ENCODE data around the gene PREX1. TPM values are rescaled to one million over a fixed set of nuclear protein-coding genes. Genes with fewer than 3 reads are reported as not detected.

The PREX1 gene
- polyA plus RNA-seq, 1 donor (not counting 4 experiments of a cell fraction or from before 2014, with no cell fraction given), result 0.22 TPM

DNA sequence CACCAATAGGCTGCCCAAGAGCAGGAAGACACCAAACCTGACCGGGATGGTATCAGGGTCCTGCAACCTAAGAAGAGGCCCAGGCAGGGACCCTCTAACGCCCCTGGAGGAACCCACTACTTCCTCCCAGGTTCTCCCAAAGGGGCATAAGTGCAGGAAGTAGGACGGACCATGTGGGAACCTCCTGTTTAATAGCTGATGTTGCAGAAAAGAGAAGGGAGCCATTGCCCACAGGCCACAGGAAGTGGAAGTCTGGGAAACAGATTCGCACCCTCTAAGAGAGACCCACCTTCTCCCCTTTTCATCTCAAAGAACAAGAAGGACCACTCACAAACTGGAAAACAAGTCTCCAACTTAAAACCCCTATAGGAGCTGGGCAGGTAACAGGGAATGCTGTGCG, 18.1 kb downstream of the PREX1 start:
- Histone ChIP-seq H3K9ac (ENCODE audit: control insufficient read depth, extremely low read depth, insufficient read depth, low read length) (no peak overlapping the region), H3K36me3 (ENCODE audit: control insufficient read depth in 2 of 2, extremely low read depth in 1 of 2, insufficient read depth in 2 of 2, low read length in 2 of 2) (no peaks in the 10 kb centered on the region), H3K27me3 (ENCODE audit: control insufficient read depth, extremely low read depth, insufficient read depth, low read length) (peaks cover 6% of the 10 kb centered on the region), H4K20me1 (ENCODE audit: control insufficient read depth, extremely low read depth, insufficient read depth, low read length) (no peaks in the 10 kb centered on the region), H3K4me2 (ENCODE audit: control insufficient read depth, extremely low read depth, insufficient read depth, low read depth, low read length) (no peak overlapping the region), H3K4me1 (ENCODE audit: control insufficient read depth, extremely low read depth, insufficient read depth, low read length) (no peaks in the 10 kb centered on the region), H3K9me1 (ENCODE audit: control insufficient read depth, extremely low read depth, insufficient read depth, low read length) (no peaks in the 10 kb centered on the region), H2AFZ (ENCODE audit: control insufficient read depth, low read length) (no peak overlapping the region), H3K79me2 (ENCODE audit: control insufficient read depth, insufficient read depth, low read length) (no peaks in the 10 kb centered on the region), H3K4me3 (ENCODE audit: control insufficient read depth in 2 of 3, extremely low read depth in 1 of 3, insufficient read depth in 2 of 3, low read depth in 1 of 3, low read length in 3 of 3) (no peak overlapping the region), H3K9me3 (ENCODE audit: control insufficient read depth, low read depth, low read length) (peaks cover 4% of the 10 kb centered on the region), H3K27ac (ENCODE audit: control insufficient read depth, insufficient read depth, low read length) (no peak overlapping the region)
- dilution Hi-C loops (cut with MboI; ENCODE audit: extremely low pct_ligation_motif_present, low sequenced_read_pairs), result no loop called here
- no peak for TF ChIP-seq EZH2 (IDR thresholded peaks at IDR 0.05; ENCODE audit: low read length)
- no peak for TF ChIP-seq CTCF (optimal IDR thresholded peaks at IDR 0.05 in 1 of 3, IDR thresholded peaks at IDR 0.05 in 1 of 3, conservative IDR thresholded peaks at IDR 0.05 in 1 of 3; ENCODE audit: extremely low read depth in 1 of 3, insufficient read depth in 2 of 3, low read length in 3 of 3)
- DNase-seq (ENCODE audit: low read depth, low spot score), result no peak
- no peak for FAIRE-seq

DNA sequence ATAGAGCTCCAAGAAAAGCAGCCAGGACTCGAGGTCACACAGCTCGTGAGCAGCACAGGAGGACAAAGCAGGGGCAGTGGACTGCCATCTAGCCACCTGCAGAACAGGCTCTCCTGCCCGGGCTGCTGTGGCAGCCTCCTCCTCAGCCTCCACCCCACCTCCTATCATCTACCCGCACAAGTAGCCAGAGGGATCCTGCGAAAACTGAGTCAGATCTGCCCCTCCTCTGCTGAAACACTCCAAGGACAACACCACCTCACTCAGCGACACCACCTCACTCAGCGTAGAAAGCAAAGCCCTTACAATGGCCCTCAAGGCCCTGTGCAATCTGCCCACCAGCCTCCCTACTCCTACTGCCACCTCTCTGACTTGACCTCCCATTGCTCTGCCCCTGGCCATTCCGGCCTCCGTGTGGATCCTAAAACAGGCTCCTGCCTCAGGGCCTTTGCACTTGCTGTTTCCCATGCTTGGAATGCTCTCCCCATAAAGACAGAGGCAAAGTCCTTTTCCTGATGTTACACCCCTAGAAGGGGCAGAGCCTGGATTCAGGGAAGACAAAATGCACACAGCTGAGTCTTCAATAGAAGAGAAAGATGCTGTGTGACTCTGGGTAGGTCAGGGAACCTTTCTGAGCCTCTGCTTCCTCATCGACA, 19.3 kb downstream of the PREX1 start:
- dilution Hi-C loops (cut with MboI; ENCODE audit: extremely low pct_ligation_motif_present, low sequenced_read_pairs), result no loop called here
- Histone ChIP-seq H3K4me1 (ENCODE audit: control insufficient read depth, extremely low read depth, insufficient read depth, low read length) (no peaks in the 10 kb centered on the region), H3K36me3 (ENCODE audit: control insufficient read depth in 2 of 2, extremely low read depth in 1 of 2, insufficient read depth in 2 of 2, low read length in 2 of 2) (no peaks in the 10 kb centered on the region), H3K4me2 (ENCODE audit: control insufficient read depth, extremely low read depth, insufficient read depth, low read depth, low read length) (no peak overlapping the region), H3K27me3 (ENCODE audit: control insufficient read depth, extremely low read depth, insufficient read depth, low read length) (peaks cover 4% of the 10 kb centered on the region), H3K27ac (ENCODE audit: control insufficient read depth, insufficient read depth, low read length) (no peak overlapping the region), H3K4me3 (ENCODE audit: control insufficient read depth in 2 of 3, extremely low read depth in 1 of 3, insufficient read depth in 2 of 3, low read depth in 1 of 3, low read length in 3 of 3) (no peak overlapping the region), H4K20me1 (ENCODE audit: control insufficient read depth, extremely low read depth, insufficient read depth, low read length) (no peaks in the 10 kb centered on the region), H3K9ac (ENCODE audit: control insufficient read depth, extremely low read depth, insufficient read depth, low read length) (no peak overlapping the region), H3K9me3 (ENCODE audit: control insufficient read depth, low read depth, low read length) (peaks cover 4% of the 10 kb centered on the region), H3K79me2 (ENCODE audit: control insufficient read depth, insufficient read depth, low read length) (no peaks in the 10 kb centered on the region), H3K9me1 (ENCODE audit: control insufficient read depth, extremely low read depth, insufficient read depth, low read length) (no peaks in the 10 kb centered on the region), H2AFZ (ENCODE audit: control insufficient read depth, low read length) (no peak overlapping the region)
- TF ChIP-seq EZH2 (IDR thresholded peaks at IDR 0.05; ENCODE audit: low read length) (no peak), CTCF (optimal IDR thresholded peaks at IDR 0.05 in 1 of 3, IDR thresholded peaks at IDR 0.05 in 1 of 3, conservative IDR thresholded peaks at IDR 0.05 in 1 of 3; ENCODE audit: extremely low read depth in 1 of 3, insufficient read depth in 2 of 3, low read length in 3 of 3) (no peak)
- no peak for DNase-seq (ENCODE audit: low read depth, low spot score)
- FAIRE-seq, result no peak
